ENCODE measurements around the gene PDE1A. TPM values are rescaled to one million over a fixed set of nuclear protein-coding genes. Genes with fewer than 3 reads are reported as not detected.

The PDE1A gene
- total RNA-seq, 1 donor from 2014 or later: 14.5 TPM

GRCh38 chr2:182448371-182448770, 21.5 kb upstream of the PDE1A start:
- TF ChIP-seq POLR2AphosphoS5 (IDR thresholded peaks at IDR 0.05; ENCODE audit: insufficient read depth in 1 of 2, low read depth in 1 of 2) (no peak), CTCF (IDR thresholded peaks at IDR 0.05) (no peak), POLR2A (IDR thresholded peaks at IDR 0.05) (no peak)
- intact Hi-C loops (cut with DNase I): no loop called here
- H3K9me3 ChIP-seq: no peaks in the 10 kb centered on the region

GRCh38 chr2:182447863-182448262, 21.0 kb upstream of the PDE1A start:
- intact Hi-C loops (cut with DNase I): no loop called here
- no peak for DNase-seq (ENCODE audit: extremely low spot score in 2 of 2)

More at GRCh38 chr2:182448371-182448770, 21.5 kb upstream of the PDE1A start:
- Histone ChIP-seq H3K36me3 (no peaks in the 10 kb centered on the region), H3K27ac (no peak overlapping the region), H3K27me3 (no peaks in the 10 kb centered on the region), H3K4me3 (no peak overlapping the region), H3K4me1 (no peaks in the 10 kb centered on the region)
- no peak for DNase-seq (ENCODE audit: extremely low spot score in 2 of 2)

GRCh38 chr2:182447163-182447562, 20.3 kb upstream of the PDE1A start:
- no peaks in the 10 kb centered on the region for H3K9me3 ChIP-seq
- DNase-seq (ENCODE audit: extremely low spot score in 2 of 2): no peak
- no peaks in the 10 kb centered on the region for H3K36me3 ChIP-seq
- no peak overlapping the region for H3K4me3 ChIP-seq
- intact Hi-C loops (cut with DNase I): no loop called here
- no peak for TF ChIP-seq CTCF (IDR thresholded peaks at IDR 0.05)
- no peak for TF ChIP-seq POLR2A (IDR thresholded peaks at IDR 0.05)
- TF ChIP-seq POLR2AphosphoS5 (IDR thresholded peaks at IDR 0.05; ENCODE audit: insufficient read depth in 1 of 2, low read depth in 1 of 2): no peak
- H3K27ac ChIP-seq: no peak overlapping the region
- no peaks in the 10 kb centered on the region for H3K4me1 ChIP-seq
- H3K27me3 ChIP-seq: no peaks in the 10 kb centered on the region

More at GRCh38 chr2:182447863-182448262, 21.0 kb upstream of the PDE1A start:
- no peak overlapping the region for H3K27ac ChIP-seq
- H3K9me3 ChIP-seq: no peaks in the 10 kb centered on the region
- H3K27me3 ChIP-seq: no peaks in the 10 kb centered on the region
- no peak for TF ChIP-seq CTCF (IDR thresholded peaks at IDR 0.05)
- no peak for TF ChIP-seq POLR2AphosphoS5 (IDR thresholded peaks at IDR 0.05; ENCODE audit: insufficient read depth in 1 of 2, low read depth in 1 of 2)
- TF ChIP-seq POLR2A (IDR thresholded peaks at IDR 0.05): no peak
- H3K36me3 ChIP-seq: no peaks in the 10 kb centered on the region
- no peaks in the 10 kb centered on the region for H3K4me1 ChIP-seq
- no peak overlapping the region for H3K4me3 ChIP-seq

GRCh38 chr2:182446087-182446486, 19.3 kb upstream of the PDE1A start:
- Histone ChIP-seq H3K27ac (no peak overlapping the region), H3K4me1 (no peaks in the 10 kb centered on the region), H3K27me3 (no peaks in the 10 kb centered on the region), H3K9me3 (no peaks in the 10 kb centered on the region), H3K4me3 (no peak overlapping the region), H3K36me3 (no peaks in the 10 kb centered on the region)
- DNase-seq (ENCODE audit: extremely low spot score in 2 of 2): no peak
- intact Hi-C loops (cut with DNase I): no loop called here
- TF ChIP-seq POLR2AphosphoS5 (IDR thresholded peaks at IDR 0.05; ENCODE audit: insufficient read depth in 1 of 2, low read depth in 1 of 2) (no peak), POLR2A (IDR thresholded peaks at IDR 0.05) (no peak), CTCF (IDR thresholded peaks at IDR 0.05) (no peak)

GRCh38 chr2:182445391-182445965, 18.6 kb upstream of the PDE1A start:
- Histone ChIP-seq H3K27ac (no peak overlapping the region), H3K9me3 (no peaks in the 10 kb centered on the region), H3K4me1 (no peaks in the 10 kb centered on the region), H3K4me3 (no peak overlapping the region), H3K36me3 (no peaks in the 10 kb centered on the region), H3K27me3 (no peaks in the 10 kb centered on the region)
- no peak for DNase-seq (ENCODE audit: extremely low spot score in 2 of 2)
- TF ChIP-seq CTCF (IDR thresholded peaks at IDR 0.05) (no peak), POLR2AphosphoS5 (IDR thresholded peaks at IDR 0.05; ENCODE audit: insufficient read depth in 1 of 2, low read depth in 1 of 2) (no peak)
- intact Hi-C loops (cut with DNase I): no loop called here
